Dendritic cell treated with granulocyte-macrophage colony-stimulating factor and Interleukin-4, amounts not matched to agents 40 ng/mL and 50 ng/mL, for 4 days (primary cell): ENCODE results near the gene GNAQ.

Experiments used
- H3K27ac Mint-ChIP-seq: one replicate; pipeline ENCODE4 v1.8.0; 2022; ENCODE audit warnings: mild to moderate bottlenecking, mixed read lengths
- H3K27me3 Mint-ChIP-seq: one replicate; pipeline ENCODE4 v1.8.0; 2022; ENCODE audit warnings: mild to moderate bottlenecking, mixed read lengths
- H3K36me3 Mint-ChIP-seq: one replicate; pipeline ENCODE4 v1.8.0; 2022; ENCODE audit warnings: low read depth, mixed read lengths
- H3K4me1 Mint-ChIP-seq: one replicate; pipeline ENCODE4 v1.8.0; 2022; ENCODE audit warnings: low read depth, mixed read lengths
- H3K4me3 Mint-ChIP-seq: one replicate; pipeline ENCODE4 v1.8.0; 2022; ENCODE audit warnings: mild to moderate bottlenecking, moderate library complexity, mixed read lengths
- H3K9me3 Mint-ChIP-seq: one replicate; pipeline ENCODE4 v1.8.0; 2022; ENCODE audit warnings: mixed read lengths
- intact Hi-C: fragments of 100-400 bp; cut with micrococcal nuclease; formaldehyde crosslinking; loops from one replicate; pipeline ENCODE4 v1.15.0; 2022

Gene GNAQ

GRCh38 chr9:77901771-77902170, 129.8 kb downstream of the GNAQ start:
- Mint-ChIP-seq H3K36me3 (peaks cover 57% of the 10 kb centered on the region), H3K4me3 (no peak overlapping the region), H3K4me1 (peaks cover 47% of the 10 kb centered on the region), H3K9me3 (no peaks in the 10 kb centered on the region), H3K27me3 (no peaks in the 10 kb centered on the region), H3K27ac (no peak overlapping the region)
- intact Hi-C loops = no loop called here

GRCh38 chr9:77901018-77901417, 130.6 kb downstream of the GNAQ start:
- H3K4me3 Mint-ChIP-seq = no peak overlapping the region
- H3K36me3 Mint-ChIP-seq = peaks cover 57% of the 10 kb centered on the region
- peak overlapping the region; percentile 7 for H3K27ac Mint-ChIP-seq
- intact Hi-C loops = no loop called here
- H3K9me3 Mint-ChIP-seq = no peaks in the 10 kb centered on the region
- peaks cover 48% of the 10 kb centered on the region for H3K4me1 Mint-ChIP-seq
- no peaks in the 10 kb centered on the region for H3K27me3 Mint-ChIP-seq

DNA sequence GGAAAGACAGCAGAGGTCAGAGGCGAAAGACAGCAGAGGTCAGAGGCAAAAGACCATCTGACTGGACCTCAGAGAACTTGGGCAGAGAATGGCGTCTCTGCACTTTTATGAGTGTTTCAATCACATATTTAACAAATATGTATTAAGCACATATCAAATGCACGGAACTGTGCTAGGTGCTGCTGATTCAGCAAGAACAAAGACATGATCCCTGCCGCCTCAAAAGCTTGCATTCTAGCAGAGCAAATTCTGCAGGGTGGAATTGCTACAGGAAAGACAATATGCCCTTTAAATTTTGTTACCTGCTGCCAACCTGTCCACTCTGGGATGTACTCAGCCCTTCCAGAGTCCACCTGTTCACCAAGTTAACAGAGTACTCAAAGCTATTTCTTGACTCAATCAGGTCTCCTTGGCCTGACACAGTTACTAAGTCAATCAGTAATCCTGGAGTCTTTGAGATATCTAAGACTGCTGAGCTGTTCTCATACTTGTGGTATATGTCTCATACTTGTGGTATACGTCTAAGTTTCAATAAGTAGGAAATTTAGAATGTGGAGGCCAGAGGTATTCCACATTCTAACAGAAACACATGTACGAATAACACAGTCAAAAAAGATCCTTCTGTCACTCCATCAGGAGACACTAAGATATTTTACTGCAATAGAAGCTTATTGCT, 131.8 kb downstream of the GNAQ start:
- Mint-ChIP-seq H3K4me1 (peaks cover 41% of the 10 kb centered on the region), H3K27me3 (no peaks in the 10 kb centered on the region), H3K36me3 (peaks cover 67% of the 10 kb centered on the region), H3K4me3 (no peak overlapping the region), H3K27ac (peak overlapping the region; percentile 47), H3K9me3 (no peaks in the 10 kb centered on the region)
- intact Hi-C loops = no loop called here

- intact Hi-C loops = no loop called here
- Mint-ChIP-seq H3K4me1 (peaks cover 41% of the 10 kb centered on the region), H3K36me3 (peaks cover 58% of the 10 kb centered on the region), H3K4me3 (no peak overlapping the region), H3K9me3 (no peaks in the 10 kb centered on the region), H3K27me3 (no peaks in the 10 kb centered on the region), H3K27ac (peak overlapping the region; percentile 47)
These were observed 132.7 kb downstream of the GNAQ start for GRCh38 chr9:77898864-77899263.

GRCh38 chr9:77896938-77897667, 134.5 kb downstream of the GNAQ start:
- Mint-ChIP-seq H3K36me3 (peaks cover 51% of the 10 kb centered on the region), H3K27ac (peak overlapping the region; percentile 25), H3K27me3 (no peaks in the 10 kb centered on the region), H3K4me1 (peaks cover 45% of the 10 kb centered on the region), H3K9me3 (no peaks in the 10 kb centered on the region), H3K4me3 (no peak overlapping the region)
- intact Hi-C loops = no loop called here

DNA sequence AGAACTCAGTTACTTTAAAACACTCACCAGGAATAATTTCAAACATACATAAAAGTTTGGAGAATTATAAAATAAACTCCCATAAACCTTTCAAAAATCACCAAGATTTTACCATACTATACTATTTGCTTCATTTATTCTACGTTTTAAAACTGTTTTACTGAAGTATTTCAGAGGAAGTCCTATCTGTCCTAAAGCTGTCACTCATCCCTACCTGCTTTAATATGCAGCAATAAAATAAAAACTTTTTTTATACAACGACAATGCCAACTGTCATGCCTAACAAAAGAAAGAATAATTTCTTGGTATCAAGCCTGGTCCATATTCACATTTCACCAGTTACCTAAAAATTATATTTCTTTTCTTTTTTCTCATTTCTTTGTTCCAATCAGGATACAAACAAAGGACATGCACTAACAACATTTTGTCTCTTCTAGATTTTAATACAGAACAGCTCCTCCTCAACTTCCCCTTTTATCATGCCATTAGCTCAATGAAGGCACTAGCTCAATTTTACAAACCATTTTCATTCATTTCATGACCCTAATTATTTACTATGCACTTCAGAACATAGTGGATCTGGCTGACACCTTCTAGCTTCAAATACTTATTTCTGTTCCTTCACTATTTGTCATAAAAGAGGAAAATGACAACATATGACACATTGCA, 135.2 kb downstream of the GNAQ start:
- H3K27me3 Mint-ChIP-seq = no peaks in the 10 kb centered on the region
- intact Hi-C loops = no loop called here
- no peaks in the 10 kb centered on the region for H3K9me3 Mint-ChIP-seq
- no peak overlapping the region for H3K4me3 Mint-ChIP-seq
- peaks cover 50% of the 10 kb centered on the region for H3K4me1 Mint-ChIP-seq
- H3K27ac Mint-ChIP-seq = peak overlapping the region; percentile 25
- H3K36me3 Mint-ChIP-seq = peaks cover 49% of the 10 kb centered on the region

DNA sequence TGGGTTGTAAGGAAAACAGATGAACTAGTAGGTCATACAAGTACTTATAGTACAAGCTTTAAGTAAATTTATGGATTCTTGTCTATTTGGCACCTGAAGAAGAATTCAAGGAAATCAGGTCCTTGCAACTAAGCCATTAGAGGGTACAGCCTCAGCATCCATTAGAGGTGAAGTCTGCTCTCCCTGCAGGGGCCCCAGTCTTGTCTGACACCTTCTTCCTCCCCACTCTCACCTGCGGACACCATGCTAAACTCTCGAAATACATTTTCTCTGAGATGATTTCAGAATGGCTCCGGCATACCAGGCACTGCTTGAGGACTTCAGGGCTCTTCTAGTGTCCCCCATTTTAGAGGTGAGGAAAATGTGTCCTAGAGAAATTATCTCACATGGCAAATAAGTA, 137.9 kb downstream of the GNAQ start:
- no peak overlapping the region for H3K27ac Mint-ChIP-seq
- H3K27me3 Mint-ChIP-seq = no peaks in the 10 kb centered on the region
- intact Hi-C loops = no loop called here
- peaks cover 45% of the 10 kb centered on the region for H3K4me1 Mint-ChIP-seq
- H3K4me3 Mint-ChIP-seq = no peak overlapping the region
- peaks cover 47% of the 10 kb centered on the region for H3K36me3 Mint-ChIP-seq
- H3K9me3 Mint-ChIP-seq = no peaks in the 10 kb centered on the region

DNA sequence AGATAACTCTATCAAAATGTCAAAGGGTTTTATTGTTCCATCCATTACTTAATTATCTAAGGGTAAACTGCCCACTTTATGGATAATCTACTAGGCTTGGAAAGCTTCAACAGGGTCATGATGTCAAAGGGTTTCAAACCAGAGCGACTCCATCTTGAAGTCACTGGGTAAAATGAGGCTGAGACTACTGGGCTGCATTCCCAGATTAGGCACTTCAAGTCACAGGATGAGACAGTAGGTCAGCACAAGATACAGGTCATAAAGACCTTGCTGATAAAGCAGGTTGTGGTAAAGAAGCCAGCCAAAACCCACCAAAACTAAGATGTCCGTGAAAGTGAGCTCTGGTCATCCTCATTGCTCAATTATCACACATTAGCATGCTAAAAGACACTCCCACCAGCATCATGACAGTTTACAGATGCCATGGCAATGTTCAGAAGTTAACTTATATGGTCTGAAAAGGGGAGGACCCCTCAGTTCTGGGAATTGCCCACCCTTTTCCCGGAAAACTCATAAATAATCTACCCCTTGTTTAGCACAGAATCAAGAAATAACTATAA, 138.6 kb downstream of the GNAQ start:
- Mint-ChIP-seq H3K4me1 (peaks cover 39% of the 10 kb centered on the region), H3K36me3 (peaks cover 46% of the 10 kb centered on the region), H3K9me3 (no peaks in the 10 kb centered on the region), H3K27me3 (no peaks in the 10 kb centered on the region), H3K27ac (no peak overlapping the region), H3K4me3 (no peak overlapping the region)
- intact Hi-C loops = no loop called here

GRCh38 chr9:77892171-77892570, 139.4 kb downstream of the GNAQ start:
- intact Hi-C loops = no loop called here
- Mint-ChIP-seq H3K36me3 (peaks cover 46% of the 10 kb centered on the region), H3K4me1 (peaks cover 39% of the 10 kb centered on the region), H3K9me3 (no peaks in the 10 kb centered on the region), H3K27ac (peak overlapping the region; percentile 61), H3K27me3 (no peaks in the 10 kb centered on the region), H3K4me3 (no peak overlapping the region)

DNA sequence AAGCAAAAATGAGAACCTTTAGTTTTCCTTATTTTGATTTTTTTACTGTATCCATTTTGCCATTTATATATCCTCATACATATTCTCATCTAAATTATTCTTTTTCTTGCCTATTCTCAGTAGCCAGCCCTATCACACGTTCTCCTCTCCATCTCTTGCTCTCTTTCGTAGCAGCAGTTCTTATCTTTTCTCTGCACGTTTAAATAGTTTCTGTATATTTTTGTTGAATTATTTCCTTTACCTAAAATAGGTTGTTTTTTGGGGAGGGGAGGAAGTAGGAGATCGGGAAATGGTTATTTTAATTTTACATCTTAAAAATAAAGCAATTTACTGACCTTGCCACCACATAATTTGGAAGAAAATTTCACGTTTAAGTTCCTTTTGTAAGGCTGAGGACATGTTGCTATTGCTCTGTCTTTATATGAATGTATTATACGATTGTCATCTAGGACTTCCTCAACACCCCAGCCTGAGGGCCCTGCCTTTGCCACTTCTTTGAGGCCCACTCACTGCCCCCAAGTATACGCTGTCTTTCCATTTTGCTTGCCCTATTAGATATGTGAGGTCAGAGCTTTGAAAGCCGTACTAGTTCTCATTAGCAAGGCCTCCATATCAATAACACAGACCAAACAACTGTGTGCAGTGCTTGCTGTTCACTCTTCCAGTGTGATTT, 140.3 kb downstream of the GNAQ start:
- Mint-ChIP-seq H3K27me3 (no peaks in the 10 kb centered on the region), H3K27ac (peak overlapping the region; percentile 61), H3K36me3 (peaks cover 46% of the 10 kb centered on the region), H3K4me3 (no peak overlapping the region), H3K9me3 (no peaks in the 10 kb centered on the region), H3K4me1 (peaks cover 33% of the 10 kb centered on the region)
- intact Hi-C loops = no loop called here

GRCh38 chr9:77887662-77888061, 143.9 kb downstream of the GNAQ start:
- H3K4me3 Mint-ChIP-seq = no peak overlapping the region
- H3K36me3 Mint-ChIP-seq = peaks cover 36% of the 10 kb centered on the region
- H3K27ac Mint-ChIP-seq = no peak overlapping the region
- peaks cover 57% of the 10 kb centered on the region for H3K4me1 Mint-ChIP-seq
- no peaks in the 10 kb centered on the region for H3K9me3 Mint-ChIP-seq
- intact Hi-C loops = no loop called here
- no peaks in the 10 kb centered on the region for H3K27me3 Mint-ChIP-seq

DNA sequence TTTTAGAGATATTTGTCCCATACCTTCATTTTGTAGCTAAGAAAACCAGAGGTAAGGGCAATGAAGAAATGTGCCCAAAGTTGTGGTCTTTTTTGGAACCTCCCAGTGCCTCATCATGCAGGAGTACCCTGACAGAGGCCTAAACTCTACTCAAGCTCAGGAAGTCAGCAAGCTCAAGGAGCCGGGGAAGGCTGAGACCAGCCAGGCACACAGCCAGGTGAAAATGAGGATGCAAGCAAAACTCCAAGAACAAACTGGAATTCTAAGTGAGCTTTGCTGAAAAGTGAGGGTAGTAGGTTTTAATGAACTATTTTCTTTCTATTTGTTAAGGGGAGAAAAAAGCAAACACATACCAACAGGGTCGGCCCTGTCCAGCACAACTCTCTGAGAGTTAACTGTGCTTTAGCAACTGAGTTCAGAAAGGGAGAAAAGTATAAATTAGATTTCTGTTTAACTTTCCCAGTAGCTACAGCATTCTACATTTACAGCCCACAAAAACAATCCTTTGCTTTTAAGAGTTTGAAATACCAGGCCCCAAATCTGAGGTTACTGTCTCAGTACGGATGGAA, 146.4 kb downstream of the GNAQ start:
- H3K4me1 Mint-ChIP-seq = peaks cover 35% of the 10 kb centered on the region
- H3K9me3 Mint-ChIP-seq = no peaks in the 10 kb centered on the region
- peaks cover 29% of the 10 kb centered on the region for H3K36me3 Mint-ChIP-seq
- H3K27ac Mint-ChIP-seq = no peak overlapping the region
- no peaks in the 10 kb centered on the region for H3K27me3 Mint-ChIP-seq
- H3K4me3 Mint-ChIP-seq = no peak overlapping the region
- intact Hi-C loops = no loop called here

DNA sequence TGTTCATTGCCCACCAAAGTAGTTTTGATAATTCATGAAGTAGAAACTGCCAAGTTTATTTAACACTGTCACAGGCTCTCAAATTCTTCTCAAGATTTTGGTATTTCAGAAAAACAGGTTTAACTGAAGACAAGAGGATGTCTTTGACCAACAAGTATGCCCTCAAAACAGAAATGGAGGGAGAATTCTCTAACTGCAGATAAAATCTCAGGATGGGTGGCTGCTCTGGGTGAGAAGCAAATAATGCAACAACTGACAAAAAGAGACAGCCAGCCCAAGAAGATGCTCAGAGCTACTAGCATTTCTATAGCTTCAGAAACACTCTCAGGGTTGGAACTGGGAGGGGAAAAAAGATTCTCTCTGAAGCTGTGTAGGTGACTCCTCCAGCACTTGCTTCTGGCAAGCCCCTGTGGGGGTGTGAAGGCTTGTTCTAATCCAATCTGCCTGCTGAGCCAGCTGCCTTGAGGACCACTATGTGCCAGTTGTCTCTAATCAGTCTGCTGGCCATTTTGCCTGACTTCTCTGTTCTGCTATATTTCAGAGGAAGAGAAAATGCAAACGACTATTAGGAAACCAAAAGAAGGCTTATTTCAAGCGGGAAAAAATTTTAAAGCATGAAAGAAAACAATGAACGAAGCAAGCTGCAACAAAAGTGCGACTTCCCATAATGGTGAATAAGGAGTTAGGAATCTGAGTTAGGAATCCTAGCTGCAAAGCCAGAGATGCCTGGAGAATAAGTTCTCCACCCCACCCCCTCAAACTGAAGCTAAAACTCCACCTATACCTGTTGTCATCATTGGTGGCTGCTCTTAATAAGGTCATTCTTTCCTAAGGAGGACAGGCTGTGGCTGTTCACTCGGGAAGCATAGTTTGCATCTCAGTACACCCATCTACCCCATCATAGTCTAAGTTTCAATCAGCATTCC, 147.5 kb downstream of the GNAQ start:
- H3K4me1 Mint-ChIP-seq = peaks cover 30% of the 10 kb centered on the region
- H3K9me3 Mint-ChIP-seq = no peaks in the 10 kb centered on the region
- H3K4me3 Mint-ChIP-seq = no peak overlapping the region
- intact Hi-C loops = no loop called here
- no peaks in the 10 kb centered on the region for H3K27me3 Mint-ChIP-seq
- no peak overlapping the region for H3K27ac Mint-ChIP-seq
- H3K36me3 Mint-ChIP-seq = peaks cover 18% of the 10 kb centered on the region
